Mesenchymal stem cell (in vitro differentiated cells and primary cell): ENCODE results near the gene LIPN.
A peak's percentile ranks its signal among the peaks of the same experiment; 100 is the strongest.
"Not testable (repeated sequence)": the region's sequence is repeated elsewhere in the genome, so short reads cannot be mapped to it uniquely, and the experiment has no call there.

ENCODE experiments used
- DNase-seq: peaks from one replicate; pipeline ENCODE4 v3.0.0-alpha.2; 2013
- H2AFZ ChIP-seq: one replicate; pipeline ENCODE4 v1.6.1; 2013; ENCODE audit warnings: low read depth, mild to moderate bottlenecking, control low read depth, inconsistent platforms, low read length, moderate library complexity
- H2AK5ac ChIP-seq: 2 replicates; pipeline ENCODE4 v1.6.1; 2013; ENCODE audit warnings: low read length, moderate library complexity, mild to moderate bottlenecking, inconsistent platforms; ENCODE audit not compliant: severe bottlenecking
- H2BK120ac ChIP-seq: one replicate; pipeline ENCODE4 v1.6.1; 2013; ENCODE audit warnings: low read depth, mild to moderate bottlenecking, inconsistent platforms, low read length, moderate library complexity
- H2BK12ac ChIP-seq, 2 experiments: one replicate each; pipeline ENCODE4 v1.6.1; 2013; ENCODE audit warnings: inconsistent platforms in 2 of 2, low read length in 2 of 2, mild to moderate bottlenecking in 2 of 2, moderate library complexity in 2 of 2, control low read depth in 1 of 2
- H2BK15ac ChIP-seq: one replicate; pipeline ENCODE4 v1.6.1; 2013; ENCODE audit warnings: mild to moderate bottlenecking, low read depth, inconsistent platforms; ENCODE audit not compliant: poor library complexity, severe bottlenecking
- H2BK5ac ChIP-seq: 2 replicates; pipeline ENCODE4 v1.6.1; 2013; ENCODE audit warnings: low read depth, mild to moderate bottlenecking, low read length, control low read depth, inconsistent platforms; ENCODE audit not compliant: poor library complexity, severe bottlenecking
- H3K14ac ChIP-seq, 2 experiments: one replicate each; pipeline ENCODE4 v1.6.1; 2013; ENCODE audit warnings: inconsistent platforms in 2 of 2, low read length in 2 of 2, control low read depth in 1 of 2, mild to moderate bottlenecking in 1 of 2, moderate library complexity in 1 of 2
- H3K18ac ChIP-seq, 2 experiments: one replicate each; pipeline ENCODE4 v1.6.1; 2013; ENCODE audit warnings: inconsistent platforms in 2 of 2, low read length in 2 of 2, control low read depth in 1 of 2, low read depth in 1 of 2, mild to moderate bottlenecking in 1 of 2
- H3K23ac ChIP-seq, 2 experiments: one replicate each; pipeline ENCODE4 v1.6.1; 2013; ENCODE audit warnings: inconsistent platforms in 2 of 2, low read length in 2 of 2, mild to moderate bottlenecking in 2 of 2, moderate library complexity in 2 of 2, control low read depth in 1 of 2
- H3K27ac ChIP-seq: 2 replicates; pipeline ENCODE4 v1.5.1; 2013; ENCODE audit warnings: mild to moderate bottlenecking, moderate library complexity, low read length, control low read depth, inconsistent platforms; ENCODE audit not compliant: poor library complexity, severe bottlenecking
- H3K27me3 ChIP-seq, 2 experiments: 2 replicates each; pipeline versions ENCODE4 v1.6.1 to v1.7.0; 2013; ENCODE audit warnings: low read length in 2 of 2, mild to moderate bottlenecking in 2 of 2, moderate library complexity in 2 of 2, control low read depth in 1 of 2, inconsistent platforms in 1 of 2; ENCODE audit not compliant: control insufficient read depth in 1 of 2, insufficient read depth in 1 of 2
- H3K36me3 ChIP-seq, 2 experiments: 2 replicates each; pipeline versions ENCODE4 v1.6.1 to v1.7.0; 2013; ENCODE audit warnings: low read length in 2 of 2, control low read depth in 1 of 2, inconsistent platforms in 1 of 2, low read depth in 1 of 2, mild to moderate bottlenecking in 1 of 2; ENCODE audit not compliant: insufficient read depth in 2 of 2, control insufficient read depth in 1 of 2
- H3K4ac ChIP-seq, 2 experiments: one replicate each; pipeline ENCODE4 v1.6.1; 2013; ENCODE audit warnings: inconsistent platforms in 2 of 2, low read length in 2 of 2, mild to moderate bottlenecking in 2 of 2, moderate library complexity in 2 of 2, control low read depth in 1 of 2, low read depth in 1 of 2
- H3K4me1 ChIP-seq: 2 replicates; pipeline ENCODE4 v1.6.1; 2013; ENCODE audit warnings: low read depth, low read length, control low read depth; ENCODE audit not compliant: control insufficient read depth, insufficient read depth
- H3K4me2 ChIP-seq: 2 replicates; pipeline ENCODE4 v1.6.1; 2013; ENCODE audit warnings: low read length, mild to moderate bottlenecking, inconsistent platforms; ENCODE audit not compliant: poor library complexity, severe bottlenecking
- H3K4me3 ChIP-seq, 2 experiments: 2 replicates each; pipeline versions ENCODE4 v1.5.1 to v1.7.0; 2013; ENCODE audit warnings: low read length in 2 of 2, mild to moderate bottlenecking in 2 of 2, control low read depth in 1 of 2, low read depth in 1 of 2; ENCODE audit not compliant: insufficient read depth in 1 of 2
- H3K79me1 ChIP-seq: replicated peaks from 2 replicates; pipeline ENCODE4 v1.6.1; 2013; ENCODE audit warnings: mild to moderate bottlenecking, control low read depth, low read length, inconsistent platforms; ENCODE audit not compliant: poor library complexity, severe bottlenecking
- H3K9ac ChIP-seq: 2 replicates; pipeline ENCODE4 v1.7.0; 2013; ENCODE audit warnings: mild to moderate bottlenecking, low read length, moderate library complexity
- H3K9me3 ChIP-seq: 2 replicates; pipeline ENCODE4 v1.7.0; 2013; ENCODE audit warnings: mild to moderate bottlenecking, low read length; ENCODE audit not compliant: control insufficient read depth
- H4K8ac ChIP-seq: one replicate; pipeline ENCODE4 v1.6.1; 2013; ENCODE audit warnings: inconsistent platforms, mild to moderate bottlenecking, low read length, moderate library complexity
- H4K91ac ChIP-seq: one replicate; pipeline ENCODE4 v1.6.1; 2013; ENCODE audit warnings: mild to moderate bottlenecking, low read length, inconsistent platforms
- WGBS: methylation state at CpG from one replicate; pipeline ENCODE4 v1.1.7; 2013; ENCODE audit warnings: mixed read lengths; 5-methylcytosine and 5-hydroxymethylcytosine counted together

Gene LIPN

GRCh38 chr10:88735661-88736060 lies 24.2 kb upstream of the LIPN start:
- no peak overlapping the region for H3K4me3 ChIP-seq
- H2AK5ac ChIP-seq, result no peak overlapping the region
- no peak overlapping the region for H2AFZ ChIP-seq
- H3K18ac ChIP-seq, result no peak overlapping the region
- no peak overlapping the region for H2BK5ac ChIP-seq
- DNase-seq, result no peak
- H3K23ac ChIP-seq, result no peak overlapping the region
- H2BK120ac ChIP-seq, result no peak overlapping the region
- no peaks in the 10 kb centered on the region for H3K79me1 ChIP-seq
- peak overlapping the region; percentile 14 for H4K8ac ChIP-seq
- H3K4ac ChIP-seq, result no peak overlapping the region
- no peak overlapping the region for H3K9ac ChIP-seq
- H3K4me1 ChIP-seq, result peaks cover 2% of the 10 kb centered on the region
- H3K36me3 ChIP-seq, result no peaks in the 10 kb centered on the region
- H3K14ac ChIP-seq, result no peak overlapping the region
- H3K27ac ChIP-seq, result no peak overlapping the region
- WGBS, result 83% methylated on average over 1 of the region's 1 CpG
- no peaks in the 10 kb centered on the region for H3K27me3 ChIP-seq
- no peak overlapping the region for H2BK12ac ChIP-seq
- H3K9me3 ChIP-seq, result no peaks in the 10 kb centered on the region
- no peak overlapping the region for H4K91ac ChIP-seq
- H2BK15ac ChIP-seq, result no peak overlapping the region
- H3K4me2 ChIP-seq, result no peak overlapping the region

- H3K4ac ChIP-seq, H2BK5ac ChIP-seq, H4K8ac ChIP-seq, H2AK5ac ChIP-seq, H3K9ac ChIP-seq, H3K4me3 ChIP-seq, H3K4me1 ChIP-seq, H2BK12ac ChIP-seq, H4K91ac ChIP-seq, H3K27me3 ChIP-seq, H3K23ac ChIP-seq, DNase-seq, H3K79me1 ChIP-seq, H3K18ac ChIP-seq, H3K27ac ChIP-seq, H2BK120ac ChIP-seq, H2AFZ ChIP-seq, H3K14ac ChIP-seq, H3K36me3 ChIP-seq, H2BK15ac ChIP-seq, H3K4me2 ChIP-seq: not testable (repeated sequence)
- 83% methylated on average over 1 of the region's 5 CpGs for WGBS
- H3K9me3 ChIP-seq, result peaks cover 19% of the 10 kb centered on the region
These were observed 17.9 kb upstream of the LIPN start for GRCh38 chr10:88741921-88742320.

- Histone ChIP-seq H3K4me2 (no peak overlapping the region), H3K36me3 (no peaks in the 10 kb centered on the region), H2BK120ac (no peak overlapping the region), H3K4me1 (no peaks in the 10 kb centered on the region), H3K23ac (no peak overlapping the region), H3K9ac (no peak overlapping the region), H3K4me3 (no peak overlapping the region), H2BK12ac (no peak overlapping the region), H2AFZ (no peak overlapping the region), H2BK5ac (no peak overlapping the region), H4K91ac (no peak overlapping the region), H3K9me3 (peaks cover 19% of the 10 kb centered on the region), H2AK5ac (no peak overlapping the region), H2BK15ac (no peak overlapping the region), H3K4ac (no peak overlapping the region), H3K27ac (no peak overlapping the region), H3K14ac (no peak overlapping the region), H4K8ac (no peak overlapping the region), H3K18ac (no peak overlapping the region), H3K27me3 (peaks cover 0 to 5% of the 10 kb centered on the region in 2 experiments), H3K79me1 (no peaks in the 10 kb centered on the region)
- WGBS, result no CpG with 5 or more reads among the region's 1 CpG
- no peak for DNase-seq
These were observed 17.4 kb upstream of the LIPN start for GRCh38 chr10:88742448-88742847.

GRCh38 chr10:88744002-88744401 lies 15.8 kb upstream of the LIPN start:
- no peak overlapping the region for H2AK5ac ChIP-seq
- H2BK5ac ChIP-seq, result no peak overlapping the region
- no peak overlapping the region for H4K8ac ChIP-seq
- 49% methylated on average over 5 of the region's 5 CpGs for WGBS
- peaks cover 24% of the 10 kb centered on the region for H3K9me3 ChIP-seq
- H3K36me3 ChIP-seq, result no peaks in the 10 kb centered on the region
- no peak overlapping the region for H2AFZ ChIP-seq
- H2BK120ac ChIP-seq, result no peak overlapping the region
- H3K4me1 ChIP-seq, result no peaks in the 10 kb centered on the region
- H2BK15ac ChIP-seq, result no peak overlapping the region
- no peak overlapping the region for H3K9ac ChIP-seq
- no peaks in the 10 kb centered on the region for H3K79me1 ChIP-seq
- H3K27ac ChIP-seq, result no peak overlapping the region
- no peak for DNase-seq
- H3K18ac ChIP-seq, result no peak overlapping the region
- no peak overlapping the region for H3K4ac ChIP-seq
- H4K91ac ChIP-seq, result no peak overlapping the region
- peaks cover 0 to 5% of the 10 kb centered on the region in 2 experiments for H3K27me3 ChIP-seq
- H2BK12ac ChIP-seq, result no peak overlapping the region
- no peak overlapping the region for H3K14ac ChIP-seq
- no peak overlapping the region for H3K4me3 ChIP-seq
- no peak overlapping the region for H3K23ac ChIP-seq
- H3K4me2 ChIP-seq, result no peak overlapping the region
